Gastroesophageal sphincter (tissue), 3 donors: ENCODE data around the gene SHH.

Experiments
- EP300 ChIP-seq: sonication (generic); formaldehyde crosslinking; IDR thresholded peaks from one replicate; pipeline ENCODE4 v1.6.1; 2017; ENCODE audit warnings: antibody characterized with exemption, mild to moderate bottlenecking
- POLR2A ChIP-seq, 2 donors: fragments of 450-650 bp; IDR thresholded peaks; one replicate each; pipeline ENCODE4 v1.6.1; 2017; ENCODE audit warnings: antibody characterized with exemption in 2 of 2, mild to moderate bottlenecking in 2 of 2, moderate library complexity in 1 of 2
- POLR2AphosphoS5 ChIP-seq: sonication (generic); formaldehyde crosslinking; IDR thresholded peaks from one replicate; pipeline ENCODE4 v1.6.1; 2017; ENCODE audit warnings: antibody characterized with exemption
- TF ChIP-seq, protein P1 (sequence below), 4 experiments: fragments of 200-600 bp in 2 of 4; fragments of 450-650 bp in 2 of 4; sonication (generic) in 1 of 4; IDR thresholded peaks; one replicate each; pipeline ENCODE4 v1.5.1; 2017 to 2019; ENCODE audit warnings: antibody characterized with exemption in 4 of 4, mild to moderate bottlenecking in 2 of 4, moderate library complexity in 2 of 4

GRCh38 chr7:155816192-155816508, 3.9 kb upstream of the SHH start:
- TF ChIP-seq POLR2A (IDR thresholded peaks at IDR 0.05) (no peak), POLR2AphosphoS5 (no peak), EP300 (no peak)
- TF ChIP-seq, protein P1, sequence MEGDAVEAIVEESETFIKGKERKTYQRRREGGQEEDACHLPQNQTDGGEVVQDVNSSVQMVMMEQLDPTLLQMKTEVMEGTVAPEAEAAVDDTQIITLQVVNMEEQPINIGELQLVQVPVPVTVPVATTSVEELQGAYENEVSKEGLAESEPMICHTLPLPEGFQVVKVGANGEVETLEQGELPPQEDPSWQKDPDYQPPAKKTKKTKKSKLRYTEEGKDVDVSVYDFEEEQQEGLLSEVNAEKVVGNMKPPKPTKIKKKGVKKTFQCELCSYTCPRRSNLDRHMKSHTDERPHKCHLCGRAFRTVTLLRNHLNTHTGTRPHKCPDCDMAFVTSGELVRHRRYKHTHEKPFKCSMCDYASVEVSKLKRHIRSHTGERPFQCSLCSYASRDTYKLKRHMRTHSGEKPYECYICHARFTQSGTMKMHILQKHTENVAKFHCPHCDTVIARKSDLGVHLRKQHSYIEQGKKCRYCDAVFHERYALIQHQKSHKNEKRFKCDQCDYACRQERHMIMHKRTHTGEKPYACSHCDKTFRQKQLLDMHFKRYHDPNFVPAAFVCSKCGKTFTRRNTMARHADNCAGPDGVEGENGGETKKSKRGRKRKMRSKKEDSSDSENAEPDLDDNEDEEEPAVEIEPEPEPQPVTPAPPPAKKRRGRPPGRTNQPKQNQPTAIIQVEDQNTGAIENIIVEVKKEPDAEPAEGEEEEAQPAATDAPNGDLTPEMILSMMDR (IDR thresholded peaks at IDR 0.05), result no peak
